ENCODE results near the gene DNAAF8.

DNA sequence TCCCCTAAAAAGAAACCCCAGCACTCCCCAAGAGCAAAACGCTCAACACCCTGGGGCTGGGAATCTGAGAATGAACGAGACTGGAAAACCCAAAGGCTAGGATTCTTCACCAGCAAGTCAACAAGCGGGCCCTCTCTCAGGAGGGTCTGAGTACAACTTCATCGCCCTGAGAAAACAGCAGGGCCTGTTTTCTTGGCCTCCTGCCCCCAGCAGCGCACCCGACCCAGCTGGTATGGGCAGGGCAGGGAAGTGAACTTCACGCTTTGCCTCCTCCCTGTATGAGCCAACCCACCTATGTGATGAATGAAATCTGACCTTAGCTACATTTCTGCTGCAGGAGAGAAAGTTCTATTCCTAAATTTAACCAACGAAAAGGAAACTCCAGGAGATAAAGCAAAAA lies 29.8 kb upstream of the DNAAF8 start:
- TF ChIP-seq POLR2A (IDR thresholded peaks at IDR 0.05; ENCODE audit: low read length) (no peak), GATA1 (IDR thresholded peaks at IDR 0.05; ENCODE audit: low read depth, low read length) (no peak)
